Fibroblast of skin of back (primary cell): ENCODE results near the gene FEM1A. TPM values are rescaled to one million over a fixed set of nuclear protein-coding genes. Genes with fewer than 3 reads are reported as not detected.
"Not testable (repeated sequence)": the region's sequence is repeated elsewhere in the genome, so short reads cannot be mapped to it uniquely, and the experiment has no call there.

ENCODE experiments used
- DNase-seq: peaks from one replicate; pipeline ENCODE4 v3.0.0-alpha.2; 2013
- polyA plus RNA-seq, 2 experiments: library from polyadenylated mRNA; unstranded; fragments of 120-200 nt; gene quantifications; one replicate each; pipeline ENCODE4 v1.2.1, GENCODE V29; 2013; ENCODE audit not compliant: insufficient read length in 2 of 2

Gene FEM1A, protein sequence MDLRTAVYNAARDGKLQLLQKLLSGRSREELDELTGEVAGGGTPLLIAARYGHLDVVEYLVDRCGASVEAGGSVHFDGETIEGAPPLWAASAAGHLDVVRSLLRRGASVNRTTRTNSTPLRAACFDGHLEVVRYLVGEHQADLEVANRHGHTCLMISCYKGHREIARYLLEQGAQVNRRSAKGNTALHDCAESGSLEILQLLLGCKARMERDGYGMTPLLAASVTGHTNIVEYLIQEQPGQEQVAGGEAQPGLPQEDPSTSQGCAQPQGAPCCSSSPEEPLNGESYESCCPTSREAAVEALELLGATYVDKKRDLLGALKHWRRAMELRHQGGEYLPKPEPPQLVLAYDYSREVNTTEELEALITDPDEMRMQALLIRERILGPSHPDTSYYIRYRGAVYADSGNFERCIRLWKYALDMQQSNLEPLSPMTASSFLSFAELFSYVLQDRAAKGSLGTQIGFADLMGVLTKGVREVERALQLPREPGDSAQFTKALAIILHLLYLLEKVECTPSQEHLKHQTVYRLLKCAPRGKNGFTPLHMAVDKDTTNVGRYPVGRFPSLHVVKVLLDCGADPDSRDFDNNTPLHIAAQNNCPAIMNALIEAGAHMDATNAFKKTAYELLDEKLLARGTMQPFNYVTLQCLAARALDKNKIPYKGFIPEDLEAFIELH
- polyA plus RNA-seq (2013, experiment 1 of 2; ENCODE audit: insufficient read length): 2.3 TPM
- polyA plus RNA-seq (2013, experiment 2 of 2; ENCODE audit: insufficient read length): 1.2 TPM

DNA sequence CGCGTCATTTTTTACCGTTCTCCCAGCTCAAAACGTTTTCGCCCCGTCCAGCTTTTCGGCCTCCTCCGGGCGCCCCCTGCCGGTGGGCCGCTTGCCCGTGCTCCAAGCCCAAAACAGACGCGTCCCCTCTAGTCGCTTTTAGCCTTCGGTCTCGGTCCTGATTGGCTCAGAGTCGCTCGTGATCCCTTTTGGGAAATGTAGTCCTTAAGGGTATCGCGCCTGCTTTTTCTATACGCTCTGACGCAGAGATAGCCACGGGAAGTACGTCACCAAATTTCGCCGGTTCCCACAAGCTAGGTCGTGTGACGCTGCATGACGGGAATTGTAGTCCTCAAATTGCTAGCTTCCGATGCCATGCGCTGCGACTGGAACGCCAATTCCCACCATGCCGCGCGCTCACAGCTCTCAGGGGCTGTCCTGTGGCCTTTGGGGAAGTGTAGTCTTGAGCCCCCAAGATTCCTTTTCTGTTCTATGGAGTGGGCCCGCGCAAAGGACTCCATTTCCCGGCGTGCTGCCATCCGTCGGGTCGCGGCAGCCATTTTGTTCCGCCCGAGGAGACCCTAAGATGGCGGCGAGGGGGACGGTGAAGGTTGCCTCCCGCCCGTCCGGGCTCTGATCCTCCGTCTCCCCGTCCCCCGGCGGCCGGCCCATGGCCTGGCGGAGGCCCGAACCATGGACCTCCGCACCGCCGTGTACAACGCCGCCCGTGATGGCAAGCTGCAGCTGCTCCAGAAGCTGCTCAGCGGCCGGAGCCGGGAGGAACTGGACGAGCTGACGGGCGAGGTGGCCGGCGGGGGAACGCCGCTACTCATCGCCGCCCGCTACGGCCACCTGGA is at the start of gene FEM1A:
Gene FEM1A (plus strand): TSS at position 552 of the 836 bp plus-strand sequence. CDS start 121 bp downstream, at position 673.
- DNase-seq: peak; percentile 100

DNA sequence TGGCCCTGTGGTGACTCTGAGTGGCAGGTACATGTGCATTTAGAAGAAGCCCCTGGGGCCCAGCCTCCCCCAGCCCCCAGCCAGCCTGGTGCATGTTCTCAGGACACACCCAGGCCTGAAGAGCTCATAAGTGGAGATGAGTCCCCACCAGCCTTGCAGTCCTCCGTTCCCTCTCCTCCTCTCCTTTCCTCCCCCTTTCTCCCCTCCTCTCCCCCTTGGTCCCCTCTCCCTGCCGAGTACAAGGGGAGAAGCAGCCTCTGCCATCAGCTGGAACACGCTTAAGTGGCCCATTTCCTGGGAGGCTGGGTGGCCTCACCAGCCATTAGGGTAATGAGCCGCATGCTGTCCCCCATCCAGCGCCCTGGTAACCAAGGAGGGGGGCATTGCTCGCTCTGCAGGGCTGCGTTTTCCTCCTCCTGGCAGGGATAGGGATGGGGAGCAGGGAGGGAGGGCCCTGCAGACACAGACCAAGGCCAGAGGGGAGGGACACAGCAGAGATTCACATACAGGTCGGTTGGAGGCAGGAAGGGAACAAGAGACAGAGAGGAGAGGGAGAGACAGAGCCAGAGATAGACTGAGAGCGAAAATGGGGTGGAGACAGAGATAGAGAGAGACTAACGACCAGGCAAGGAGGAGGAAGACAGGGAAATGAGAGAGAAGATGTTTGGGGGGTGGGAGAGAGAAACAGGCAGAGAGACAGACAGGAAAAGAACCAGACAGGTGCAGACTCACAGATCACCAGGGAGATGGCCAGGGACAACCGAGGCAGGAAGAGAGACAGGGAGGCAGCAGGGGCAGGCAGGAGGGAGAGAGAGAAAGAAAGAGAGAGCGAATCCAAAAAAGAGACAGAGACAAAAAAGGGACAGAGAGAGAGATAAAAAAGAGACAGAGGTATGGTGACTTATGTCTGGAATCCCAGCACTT is 48.5 kb upstream of the FEM1A start:
- no peak for DNase-seq

DNA sequence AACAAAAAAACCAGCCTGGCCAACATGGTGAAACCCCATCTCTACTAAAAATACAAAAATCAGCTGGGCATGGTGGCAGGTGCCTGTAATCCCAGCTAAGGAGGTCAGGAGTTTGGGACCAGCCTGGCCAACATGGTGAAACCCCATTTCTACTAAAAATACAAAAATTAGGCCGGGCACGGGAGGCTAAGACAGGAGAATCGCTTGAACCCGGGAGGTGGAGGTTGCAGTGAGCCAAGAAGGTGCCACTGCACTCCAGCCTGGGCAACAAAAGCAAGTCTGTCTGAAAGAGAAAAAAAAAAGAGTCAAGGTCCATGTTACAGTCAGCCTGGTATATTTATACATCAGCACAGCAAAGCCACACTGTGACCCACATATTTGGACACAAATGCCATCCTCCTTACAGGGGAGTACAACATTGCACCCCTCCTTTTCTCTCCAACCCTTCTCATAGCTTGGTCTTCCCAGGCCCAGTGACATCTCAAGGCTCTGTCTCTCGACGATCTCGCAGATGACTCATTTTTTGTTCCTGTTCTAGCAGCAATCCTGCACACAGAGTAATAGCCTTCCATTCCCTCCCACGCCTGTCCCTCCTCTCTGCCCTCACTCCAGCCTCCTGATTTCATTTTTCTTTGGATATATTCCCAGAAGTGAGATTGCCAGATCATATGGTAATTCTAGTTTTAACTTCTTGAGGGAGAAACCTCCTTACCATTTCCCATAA is 46.9 kb upstream of the FEM1A start:
- peak; percentile 80 for DNase-seq

DNA sequence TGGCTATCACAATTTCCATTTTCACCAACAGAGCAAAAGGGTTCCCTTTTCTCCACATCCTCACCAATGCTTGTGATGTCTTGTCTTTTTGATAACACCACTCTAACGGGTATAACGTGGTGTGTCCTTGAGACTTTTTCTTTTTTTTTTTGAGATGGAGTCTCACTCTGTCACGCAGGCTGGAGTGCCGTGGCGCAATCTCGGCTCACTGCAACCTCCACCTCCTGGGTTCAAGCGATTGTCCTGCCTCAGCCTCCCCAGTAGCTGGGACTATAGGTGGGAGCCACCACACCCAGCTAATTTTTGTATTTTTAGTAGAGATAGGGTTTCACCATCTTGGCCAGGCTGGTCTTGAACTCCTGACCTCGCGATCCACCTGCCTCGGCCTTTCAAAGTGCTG is 46.4 kb upstream of the FEM1A start:
- DNase-seq: not testable (repeated sequence)

DNA sequence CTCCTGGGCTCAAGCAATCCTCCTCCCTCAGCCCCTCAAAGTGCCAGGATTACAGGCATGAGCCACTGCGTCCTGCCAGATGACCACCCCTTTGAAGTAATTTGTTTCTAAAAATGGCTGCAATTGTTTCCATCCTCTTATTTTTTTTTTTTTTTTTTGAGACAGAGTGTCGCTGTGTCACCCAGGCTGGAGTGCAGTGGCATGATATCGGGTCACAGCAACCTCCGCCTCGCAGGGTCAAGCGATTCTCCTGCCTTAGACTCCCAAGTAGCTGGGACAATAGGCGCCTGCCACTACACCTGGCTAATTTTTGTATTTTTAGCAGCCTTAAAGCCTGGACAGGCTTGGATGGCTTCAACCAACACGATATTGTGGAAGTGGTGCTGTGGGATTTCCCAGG is 45.5 kb upstream of the FEM1A start:
- no peak for DNase-seq

DNA sequence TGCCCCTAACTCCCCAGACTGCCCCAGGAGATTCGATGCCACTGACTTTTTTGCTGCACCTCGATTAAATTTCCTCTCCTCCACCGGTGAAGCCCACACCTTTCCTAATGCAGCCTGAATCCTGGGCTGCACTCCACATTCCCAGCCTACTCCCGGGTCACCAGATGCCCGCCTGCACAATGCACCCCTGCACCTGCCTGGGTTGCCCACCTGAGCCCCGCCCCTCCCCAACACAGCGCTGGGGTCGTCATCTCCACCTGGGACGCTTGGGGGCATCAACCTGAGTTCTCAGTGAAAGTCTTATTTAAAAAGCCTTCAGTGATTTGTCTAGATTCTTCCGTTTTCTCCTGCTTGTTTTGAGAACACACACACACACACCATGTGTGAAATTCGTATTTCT is 43.3 kb upstream of the FEM1A start:
- DNase-seq: no peak

DNA sequence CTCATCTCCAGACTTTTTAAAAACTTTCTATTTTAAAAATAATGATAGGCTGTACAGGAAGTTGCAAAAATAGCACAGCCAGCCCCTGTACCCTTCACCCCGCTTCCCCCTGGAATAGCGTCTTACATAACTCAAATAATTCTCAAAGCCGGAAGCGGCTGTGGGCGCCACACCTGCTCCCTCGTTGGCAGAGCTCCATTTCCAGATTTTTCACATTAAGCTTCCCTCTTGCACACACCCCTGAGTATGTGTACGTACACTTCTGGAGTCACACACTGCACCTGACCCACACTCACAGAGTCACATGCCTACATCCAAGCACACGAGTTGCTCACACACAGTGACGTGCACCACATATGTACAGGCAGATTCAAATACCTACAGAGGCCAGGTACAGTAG is 42.9 kb upstream of the FEM1A start:
- DNase-seq: no peak

DNA sequence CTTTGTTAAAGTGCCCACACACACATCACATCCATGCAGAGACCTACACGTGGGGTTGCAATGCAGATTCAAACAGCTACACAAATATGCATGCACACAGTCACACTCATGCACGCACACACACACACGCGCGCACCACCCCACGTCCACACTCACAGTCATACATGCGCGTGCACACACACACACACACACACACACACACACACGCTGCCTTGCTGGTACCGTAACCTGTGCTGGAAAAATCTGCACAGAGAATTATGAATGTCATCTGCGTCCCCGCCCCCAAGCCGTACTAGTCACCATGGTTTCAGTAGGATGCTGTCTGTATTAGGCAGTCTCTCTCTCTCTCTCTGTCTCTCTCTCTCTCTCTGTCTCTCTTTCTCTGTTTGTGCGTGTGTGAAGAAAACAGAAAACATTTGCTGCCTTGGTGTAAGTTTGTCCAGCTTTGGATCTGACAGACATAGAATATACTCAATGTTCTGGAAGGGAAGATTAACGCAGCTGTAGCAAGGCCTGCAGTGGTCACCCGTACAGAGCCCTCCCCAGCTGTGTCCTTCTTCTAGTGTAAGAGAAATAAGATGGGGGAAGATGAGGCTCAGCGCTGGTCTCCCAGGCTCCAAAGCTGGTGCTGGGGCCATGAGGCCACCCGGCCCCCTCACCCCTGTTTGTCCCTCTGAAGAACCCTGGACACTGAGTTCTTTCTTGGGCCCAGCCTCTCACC is 41.5 kb upstream of the FEM1A start:
- no peak for DNase-seq

DNA sequence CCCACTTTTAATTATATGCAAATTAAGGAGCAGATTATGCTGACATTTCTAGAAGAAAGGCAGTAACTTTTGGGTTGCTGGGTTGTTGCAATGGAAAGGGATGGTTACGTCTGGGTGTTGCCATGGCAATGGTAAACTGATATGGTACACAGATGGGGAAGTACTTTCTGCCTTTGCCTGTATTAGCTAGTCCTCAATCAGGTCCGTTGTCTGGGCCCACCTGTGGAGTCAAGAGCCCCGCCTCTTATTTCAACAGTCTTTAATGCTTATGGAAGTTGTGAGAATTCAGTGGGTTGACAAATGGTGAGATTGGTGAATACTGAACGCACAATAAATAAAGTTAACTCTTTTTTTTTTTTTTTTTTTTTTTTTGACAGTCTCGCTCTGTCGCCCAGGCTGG is 37.3 kb upstream of the FEM1A start:
- no peak for DNase-seq

DNA sequence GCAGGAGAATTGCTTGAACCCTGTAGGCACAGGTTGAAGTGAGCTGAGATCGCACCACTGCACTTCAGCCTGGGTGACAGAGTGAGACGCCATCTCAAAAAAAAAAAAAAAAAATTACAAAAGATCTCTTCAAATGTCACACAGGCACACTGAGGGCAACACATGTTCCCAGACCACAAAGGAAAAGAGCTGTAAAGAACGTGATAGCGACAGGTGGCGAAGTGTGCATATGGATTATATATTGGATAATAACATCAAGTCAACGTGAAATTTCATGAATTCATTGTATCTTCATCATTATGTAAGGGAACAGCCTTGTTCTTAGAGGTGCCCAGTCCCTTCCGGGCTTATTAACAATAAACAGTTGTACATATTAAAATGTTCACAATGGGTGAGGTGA is 36.1 kb upstream of the FEM1A start:
- no peak for DNase-seq

DNA sequence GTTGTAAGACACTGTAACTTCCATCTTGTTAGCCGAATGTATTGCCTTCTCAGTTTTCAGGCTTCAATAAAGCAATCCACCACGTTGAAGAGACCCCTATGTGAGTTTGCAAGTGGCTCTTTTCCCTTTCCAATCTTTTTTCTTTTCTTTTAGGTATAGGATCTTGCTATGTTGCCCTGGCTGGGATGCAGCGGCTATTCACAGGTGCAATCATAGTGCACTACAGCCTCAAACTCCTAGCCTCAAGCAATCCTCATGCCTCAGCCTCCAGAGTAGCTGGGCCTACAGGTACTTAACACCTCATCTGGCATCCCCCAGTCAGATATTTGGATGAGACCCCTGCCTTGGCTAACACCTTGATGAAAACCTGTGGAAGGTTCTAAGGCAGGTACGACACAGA is 33.5 kb upstream of the FEM1A start:
- no peak for DNase-seq

DNA sequence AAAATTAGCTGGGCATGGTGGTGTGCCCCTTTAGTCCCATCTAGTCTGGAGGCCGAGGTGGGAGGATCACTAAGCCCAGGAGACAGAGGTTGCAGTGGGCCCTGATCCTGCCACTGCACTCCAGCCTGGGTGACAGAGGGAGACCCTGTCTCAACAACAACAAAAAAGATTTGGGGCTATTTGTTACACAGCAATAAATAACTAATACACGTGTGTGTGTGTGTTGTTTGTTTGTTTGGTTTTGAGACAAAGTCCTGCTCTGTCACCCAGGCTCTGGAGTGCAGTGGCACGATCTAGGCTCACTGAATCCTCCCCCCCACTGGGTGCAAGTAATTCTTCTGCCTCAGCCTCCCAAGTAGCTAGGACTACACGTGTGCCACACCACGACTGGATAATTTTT is 32.9 kb upstream of the FEM1A start:
- DNase-seq: no peak

DNA sequence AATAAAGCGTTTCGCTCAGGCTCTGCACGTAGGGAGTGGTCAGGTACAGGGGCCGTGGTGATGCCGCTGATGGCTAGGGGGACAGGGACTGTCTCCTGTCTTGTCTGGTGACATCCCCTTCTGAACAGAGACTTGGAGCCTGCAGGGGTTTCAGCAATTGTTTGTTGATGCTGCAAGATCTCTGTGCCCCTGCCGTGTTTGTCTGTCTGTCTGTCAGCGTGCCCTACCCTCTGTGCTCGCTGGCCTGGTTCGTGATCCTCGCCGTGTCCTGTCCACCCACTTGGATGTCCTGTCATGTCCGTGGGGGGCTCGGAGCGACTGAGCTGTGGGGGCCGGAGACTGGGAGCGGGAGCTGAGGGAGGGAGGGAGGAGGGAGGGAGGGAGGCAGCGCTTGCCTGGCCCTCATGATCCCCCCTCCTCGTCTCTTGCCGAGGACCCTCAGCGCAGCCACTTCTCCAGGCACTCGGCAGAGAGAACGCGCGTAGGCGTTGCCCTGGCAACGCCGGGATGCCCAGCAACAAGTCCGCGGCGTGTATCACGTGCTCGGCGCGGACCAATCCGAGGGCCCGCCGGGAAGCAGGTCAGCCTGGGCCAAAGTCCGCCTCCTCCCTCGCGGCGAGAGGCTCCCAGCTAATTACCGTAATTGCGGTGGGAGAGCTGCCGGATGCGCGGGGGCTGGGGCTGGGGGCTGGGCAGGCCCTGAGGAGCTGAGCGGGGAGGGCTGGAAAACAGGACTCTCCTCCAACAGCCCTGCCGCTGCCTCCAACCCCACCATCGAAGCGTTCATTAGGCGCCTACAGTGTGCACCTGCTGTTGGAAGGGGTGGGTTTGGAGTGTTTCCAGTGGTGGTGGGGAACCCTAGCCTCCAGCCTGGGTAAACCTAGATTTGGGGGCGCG is 31.9 kb upstream of the FEM1A start:
- peak; percentile 80 for DNase-seq

DNA sequence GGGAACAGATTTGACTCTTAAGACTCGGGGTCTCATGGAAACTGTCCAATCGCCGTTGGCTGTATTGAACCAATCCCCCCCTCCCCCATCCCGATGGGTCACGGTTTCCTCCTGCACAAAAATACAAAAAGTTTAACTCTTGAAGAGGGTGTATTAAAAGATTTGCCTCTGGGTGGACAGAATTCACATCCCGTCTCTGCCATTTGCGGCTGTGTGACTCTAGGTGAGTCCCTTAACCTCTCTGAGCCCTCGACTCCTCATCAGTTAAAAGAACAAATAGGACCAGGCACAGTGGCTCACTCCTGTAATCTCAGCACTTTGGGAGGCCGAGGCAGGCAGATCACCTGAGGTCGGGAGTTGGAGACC is 31.3 kb upstream of the FEM1A start:
- DNase-seq: no peak

DNA sequence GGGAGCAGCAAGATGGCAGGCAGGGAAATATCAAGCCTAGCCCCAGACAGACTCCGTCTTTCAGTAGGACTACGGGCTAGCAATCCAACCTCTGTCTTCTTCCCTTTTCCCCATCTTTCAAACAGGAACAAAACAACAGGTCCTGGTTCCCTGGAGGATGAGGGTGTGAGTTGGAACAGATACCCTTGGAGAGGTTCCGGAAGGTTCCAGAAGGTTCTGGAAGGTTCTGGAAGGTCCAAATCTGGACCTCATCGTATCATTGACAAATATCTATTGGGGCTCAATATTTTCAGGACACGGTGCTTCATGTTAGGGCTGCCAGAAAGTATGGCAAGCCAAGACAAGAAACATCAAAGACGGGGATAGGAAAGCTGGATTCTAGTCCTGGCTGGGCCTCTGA is 28.5 kb upstream of the FEM1A start:
- no peak for DNase-seq

DNA sequence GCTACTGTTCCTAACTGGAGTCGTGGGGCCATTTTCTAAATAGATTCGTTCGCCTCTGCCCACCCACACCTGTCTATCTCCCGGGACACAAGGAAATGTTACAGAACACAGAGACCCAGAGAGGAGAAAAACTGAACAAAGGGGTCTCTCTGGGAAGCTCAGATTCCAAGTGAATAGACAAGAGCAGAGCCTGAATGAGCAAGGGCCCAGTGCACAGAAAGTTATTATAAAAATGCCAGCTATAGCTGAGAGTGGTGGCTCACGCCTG is 27.2 kb upstream of the FEM1A start:
- no peak for DNase-seq

DNA sequence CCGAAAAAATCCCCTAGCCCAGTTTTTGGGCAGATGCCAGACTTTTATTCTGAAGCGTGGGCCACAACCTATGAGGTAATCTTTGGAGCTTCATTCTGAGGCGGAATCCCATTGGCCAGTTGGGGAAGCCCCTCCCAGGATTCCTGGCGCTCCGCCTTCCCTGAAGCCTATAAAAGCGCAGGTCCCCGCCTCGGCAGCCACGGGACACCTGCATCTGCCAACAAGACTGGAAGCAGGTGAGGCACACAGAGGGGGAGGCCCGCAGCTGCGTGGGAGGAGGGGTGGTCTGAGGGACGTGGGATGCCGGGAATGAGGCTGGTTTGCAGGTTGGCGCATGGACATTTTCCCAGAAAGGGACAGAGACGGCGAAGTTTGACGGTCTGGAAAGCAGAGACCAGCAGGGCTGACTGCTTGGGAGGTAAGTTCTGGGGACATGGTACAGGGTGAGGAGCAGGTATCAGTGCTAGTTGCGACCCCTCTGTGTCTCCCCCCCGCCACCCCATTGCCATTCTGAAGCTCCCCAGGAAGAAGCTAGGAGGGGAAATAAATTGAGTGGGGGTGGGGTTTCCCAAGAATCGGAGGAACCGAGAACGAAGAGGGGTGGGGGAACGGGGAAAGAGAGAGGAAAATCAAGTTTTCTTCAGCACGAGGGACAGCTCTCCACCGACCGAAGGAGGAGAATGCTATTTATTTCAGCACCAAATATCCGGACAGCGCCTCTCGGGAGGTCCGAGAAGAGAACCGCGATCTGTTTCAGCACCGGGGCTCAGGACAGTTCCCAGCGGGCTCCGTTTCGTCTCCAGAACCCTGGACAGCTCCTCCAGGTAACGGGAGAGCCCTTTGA is 22.4 kb upstream of the FEM1A start:
- peak; percentile 79 for DNase-seq

DNA sequence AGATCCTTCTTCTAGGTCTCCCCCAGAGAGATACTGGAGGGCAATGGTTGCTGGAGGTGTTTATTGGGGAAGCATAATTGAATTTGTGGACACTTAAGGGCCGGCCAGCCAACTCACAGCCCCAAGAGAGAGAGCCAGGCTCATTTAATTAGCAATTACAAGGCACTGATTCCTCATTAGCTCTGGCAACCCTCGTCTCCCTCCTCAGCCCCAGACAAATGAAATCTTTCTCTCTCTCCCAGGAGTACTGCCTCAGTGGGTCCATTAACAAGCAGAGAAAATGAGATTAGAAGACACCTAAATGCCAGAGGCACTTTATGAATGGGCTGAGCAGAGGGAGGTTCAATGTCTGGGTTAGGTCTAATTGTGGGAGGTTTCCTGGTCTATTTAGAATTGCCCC is 19.0 kb upstream of the FEM1A start:
- DNase-seq: no peak
